ENCODE results near the gene CCDC191. TPM values are rescaled to one million over a fixed set of nuclear protein-coding genes. Genes with fewer than 3 reads are reported as not detected.
A peak's percentile ranks its signal among the peaks of the same experiment; 100 is the strongest.

The CCDC191 gene
- total RNA-seq, 1 donor from 2014 or later, result 2.9 TPM

GRCh38 chr3:114079761-114080160 is 23.4 kb upstream of the CCDC191 start:
- no peak overlapping the region for H3K4me3 Mint-ChIP-seq (ENCODE audit: unreplicated experiment)
- no peaks in the 10 kb centered on the region for H3K9me3 Mint-ChIP-seq (ENCODE audit: low read depth)
- TF ChIP-seq, protein P1, sequence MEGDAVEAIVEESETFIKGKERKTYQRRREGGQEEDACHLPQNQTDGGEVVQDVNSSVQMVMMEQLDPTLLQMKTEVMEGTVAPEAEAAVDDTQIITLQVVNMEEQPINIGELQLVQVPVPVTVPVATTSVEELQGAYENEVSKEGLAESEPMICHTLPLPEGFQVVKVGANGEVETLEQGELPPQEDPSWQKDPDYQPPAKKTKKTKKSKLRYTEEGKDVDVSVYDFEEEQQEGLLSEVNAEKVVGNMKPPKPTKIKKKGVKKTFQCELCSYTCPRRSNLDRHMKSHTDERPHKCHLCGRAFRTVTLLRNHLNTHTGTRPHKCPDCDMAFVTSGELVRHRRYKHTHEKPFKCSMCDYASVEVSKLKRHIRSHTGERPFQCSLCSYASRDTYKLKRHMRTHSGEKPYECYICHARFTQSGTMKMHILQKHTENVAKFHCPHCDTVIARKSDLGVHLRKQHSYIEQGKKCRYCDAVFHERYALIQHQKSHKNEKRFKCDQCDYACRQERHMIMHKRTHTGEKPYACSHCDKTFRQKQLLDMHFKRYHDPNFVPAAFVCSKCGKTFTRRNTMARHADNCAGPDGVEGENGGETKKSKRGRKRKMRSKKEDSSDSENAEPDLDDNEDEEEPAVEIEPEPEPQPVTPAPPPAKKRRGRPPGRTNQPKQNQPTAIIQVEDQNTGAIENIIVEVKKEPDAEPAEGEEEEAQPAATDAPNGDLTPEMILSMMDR (IDR thresholded peaks at IDR 0.05), result no peak
- no peak for DNase-seq (ENCODE audit: low spot score)
- no peaks in the 10 kb centered on the region for H3K27me3 Mint-ChIP-seq (ENCODE audit: low read depth)
- peaks cover 32% of the 10 kb centered on the region for H3K4me1 Mint-ChIP-seq (ENCODE audit: low read depth)
- H3K27ac Mint-ChIP-seq (ENCODE audit: unreplicated experiment), result no peak overlapping the region
- peaks cover 30% of the 10 kb centered on the region for H3K36me3 Mint-ChIP-seq (ENCODE audit: low read depth)

- Mint-ChIP-seq H3K9me3 (ENCODE audit: low read depth) (no peaks in the 10 kb centered on the region), H3K4me3 (ENCODE audit: unreplicated experiment) (no peak overlapping the region), H3K27me3 (ENCODE audit: low read depth) (no peaks in the 10 kb centered on the region), H3K4me1 (ENCODE audit: low read depth) (peaks cover 32% of the 10 kb centered on the region), H3K36me3 (ENCODE audit: low read depth) (peaks cover 36% of the 10 kb centered on the region), H3K27ac (ENCODE audit: unreplicated experiment) (peak overlapping the region; percentile 52)
- no peak for DNase-seq (ENCODE audit: low spot score)
- TF ChIP-seq, protein P1 (IDR thresholded peaks at IDR 0.05), result no peak
These were observed 21.8 kb upstream of the CCDC191 start for GRCh38 chr3:114078126-114078525.

DNA sequence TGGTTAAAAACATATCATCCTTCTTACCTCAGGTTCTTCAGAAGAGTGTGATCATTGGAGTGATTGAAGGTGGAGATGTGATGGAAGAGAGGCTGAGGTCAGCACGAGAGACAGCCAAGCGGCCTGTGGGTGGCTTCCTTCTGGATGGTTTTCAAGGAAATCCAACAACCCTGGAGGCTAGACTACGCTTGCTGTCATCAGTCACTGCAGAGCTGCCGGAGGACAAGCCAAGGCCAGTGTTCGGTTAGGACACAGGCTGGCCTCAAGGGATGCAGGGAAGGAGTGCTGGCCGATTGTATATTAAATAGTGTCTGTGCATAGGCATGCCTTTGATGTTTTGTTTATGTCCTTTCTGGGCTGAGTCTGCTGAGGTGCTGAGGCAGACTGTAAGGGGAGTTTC is 20.4 kb upstream of the CCDC191 start:
- TF ChIP-seq, protein P1 (IDR thresholded peaks at IDR 0.05), result no peak

DNA sequence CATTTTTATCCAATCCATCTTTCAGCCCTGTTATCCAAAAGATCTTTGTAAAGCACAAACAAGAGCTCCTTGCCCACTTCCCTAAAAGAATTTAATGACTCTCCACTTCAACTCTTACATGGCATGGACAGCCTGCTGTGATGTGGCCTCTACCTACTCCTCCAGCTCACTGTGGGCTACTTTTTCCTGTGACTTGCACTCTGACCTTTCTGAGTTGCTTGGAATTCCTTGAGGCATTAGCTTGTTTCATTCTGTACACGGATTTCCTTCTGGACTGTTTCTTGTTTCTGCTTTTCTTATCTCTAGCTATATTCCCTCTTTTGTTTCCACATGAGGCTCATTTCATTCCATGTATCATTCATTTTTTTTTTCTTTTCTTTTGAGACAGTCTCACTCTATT is 15.5 kb upstream of the CCDC191 start:
- TF ChIP-seq, protein P1 (IDR thresholded peaks at IDR 0.05), result no peak
- no peak overlapping the region for H3K4me3 Mint-ChIP-seq (ENCODE audit: unreplicated experiment)
- no peaks in the 10 kb centered on the region for H3K9me3 Mint-ChIP-seq (ENCODE audit: low read depth)
- H3K36me3 Mint-ChIP-seq (ENCODE audit: low read depth), result peaks cover 36% of the 10 kb centered on the region
- H3K27me3 Mint-ChIP-seq (ENCODE audit: low read depth), result no peaks in the 10 kb centered on the region
- peaks cover 5% of the 10 kb centered on the region for H3K4me1 Mint-ChIP-seq (ENCODE audit: low read depth)
- peak overlapping the region; percentile 15 for H3K27ac Mint-ChIP-seq (ENCODE audit: unreplicated experiment)
- DNase-seq (ENCODE audit: low spot score), result no peak

More for the DNA sequence above, 20.4 kb upstream of the CCDC191 start:
- no peak for DNase-seq (ENCODE audit: low spot score)
- Mint-ChIP-seq H3K27me3 (ENCODE audit: low read depth) (no peaks in the 10 kb centered on the region), H3K36me3 (ENCODE audit: low read depth) (peaks cover 39% of the 10 kb centered on the region), H3K4me3 (ENCODE audit: unreplicated experiment) (no peak overlapping the region), H3K4me1 (ENCODE audit: low read depth) (peaks cover 32% of the 10 kb centered on the region), H3K27ac (ENCODE audit: unreplicated experiment) (no peak overlapping the region), H3K9me3 (ENCODE audit: low read depth) (no peaks in the 10 kb centered on the region)

DNA sequence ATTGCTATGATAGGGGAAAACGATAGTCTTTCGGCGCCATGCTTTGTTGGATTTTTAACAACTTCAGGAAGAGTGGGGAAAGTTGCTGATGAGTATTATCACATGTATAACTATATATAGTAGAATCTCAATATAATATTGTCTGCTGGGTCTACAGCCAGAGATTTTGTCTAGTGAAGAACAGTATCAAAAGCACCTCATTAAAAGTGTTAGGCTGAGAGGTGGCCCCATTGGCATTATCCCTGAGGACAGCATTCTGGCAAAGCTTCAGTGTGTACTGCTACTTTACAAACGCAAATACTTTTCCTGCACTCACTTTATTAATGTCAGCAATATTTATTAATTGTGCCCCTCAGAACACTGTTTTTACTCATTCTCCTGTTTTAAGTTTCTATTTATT is 12.0 kb upstream of the CCDC191 start:
- TF ChIP-seq, protein P1 (IDR thresholded peaks at IDR 0.05), result no peak
- H3K4me1 Mint-ChIP-seq (ENCODE audit: low read depth), result peaks cover 24% of the 10 kb centered on the region
- H3K4me3 Mint-ChIP-seq (ENCODE audit: unreplicated experiment), result no peak overlapping the region
- H3K36me3 Mint-ChIP-seq (ENCODE audit: low read depth), result peaks cover 20% of the 10 kb centered on the region
- no peak overlapping the region for H3K27ac Mint-ChIP-seq (ENCODE audit: unreplicated experiment)
- no peaks in the 10 kb centered on the region for H3K27me3 Mint-ChIP-seq (ENCODE audit: low read depth)
- no peaks in the 10 kb centered on the region for H3K9me3 Mint-ChIP-seq (ENCODE audit: low read depth)
- DNase-seq (ENCODE audit: low spot score), result no peak

Data from chondrocyte (in vitro differentiated cells).